Measurements from ENCODE around the gene RNF207. TPM values are rescaled to one million over a fixed set of nuclear protein-coding genes. Genes with fewer than 3 reads are reported as not detected.

Gene RNF207
- total and polyA plus RNA-seq, 2 of the 13 experiments (the other 11 are each of a cell fraction or from before 2014, with no cell fraction given), result 9.8 to 15.9 TPM

DNA sequence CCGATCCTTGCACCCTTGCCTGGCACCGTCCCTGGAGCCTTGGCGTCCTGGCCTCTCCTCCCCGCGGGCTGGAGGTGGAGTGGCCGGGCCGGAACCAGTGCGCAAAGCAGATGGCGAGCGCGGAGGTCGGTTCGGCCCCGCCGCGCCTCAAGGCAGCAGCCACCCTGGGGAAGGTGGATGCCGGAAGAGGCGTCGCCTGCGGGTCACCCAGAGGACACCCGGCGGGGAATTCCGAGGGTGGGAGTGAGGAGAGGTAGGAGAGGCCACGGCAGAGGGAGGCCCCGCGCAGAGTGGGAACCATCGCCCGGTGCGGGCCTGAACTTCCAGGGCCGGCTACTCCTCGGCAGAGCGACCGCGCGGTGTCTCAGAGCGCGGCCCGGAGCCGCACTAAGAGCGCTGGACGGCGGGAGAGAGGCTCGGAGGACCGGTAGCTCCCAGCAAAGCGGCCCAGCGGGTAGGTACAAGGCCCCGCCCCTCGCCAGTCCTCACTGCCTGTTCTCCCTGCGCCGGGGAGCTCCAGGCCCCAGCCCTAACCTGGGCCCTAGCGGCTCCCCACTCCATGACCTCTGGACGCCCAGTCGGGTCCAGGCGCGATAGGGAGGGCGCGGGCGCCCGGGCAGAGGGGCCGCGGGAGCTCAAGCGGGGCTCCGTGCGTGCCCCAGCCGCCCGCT, at the start of gene RNF207 (continued):
- TF ChIP-seq, protein P1, sequence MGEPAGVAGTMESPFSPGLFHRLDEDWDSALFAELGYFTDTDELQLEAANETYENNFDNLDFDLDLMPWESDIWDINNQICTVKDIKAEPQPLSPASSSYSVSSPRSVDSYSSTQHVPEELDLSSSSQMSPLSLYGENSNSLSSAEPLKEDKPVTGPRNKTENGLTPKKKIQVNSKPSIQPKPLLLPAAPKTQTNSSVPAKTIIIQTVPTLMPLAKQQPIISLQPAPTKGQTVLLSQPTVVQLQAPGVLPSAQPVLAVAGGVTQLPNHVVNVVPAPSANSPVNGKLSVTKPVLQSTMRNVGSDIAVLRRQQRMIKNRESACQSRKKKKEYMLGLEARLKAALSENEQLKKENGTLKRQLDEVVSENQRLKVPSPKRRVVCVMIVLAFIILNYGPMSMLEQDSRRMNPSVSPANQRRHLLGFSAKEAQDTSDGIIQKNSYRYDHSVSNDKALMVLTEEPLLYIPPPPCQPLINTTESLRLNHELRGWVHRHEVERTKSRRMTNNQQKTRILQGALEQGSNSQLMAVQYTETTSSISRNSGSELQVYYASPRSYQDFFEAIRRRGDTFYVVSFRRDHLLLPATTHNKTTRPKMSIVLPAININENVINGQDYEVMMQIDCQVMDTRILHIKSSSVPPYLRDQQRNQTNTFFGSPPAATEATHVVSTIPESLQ (CRISPR knock-in tag; conservative IDR thresholded peaks at IDR 0.05), result no peak
- TF ChIP-seq TCF12 (IDR thresholded peaks at IDR 0.05) (no peak), TCF12 (CRISPR knock-in tag; IDR thresholded peaks at IDR 0.05) (peak; percentile 91), HCFC1 (IDR thresholded peaks at IDR 0.05; ENCODE audit: low read depth, low read length) (no peak), ZNF446 (CRISPR knock-in tag; IDR thresholded peaks at IDR 0.05) (no peak), ZNF354B (CRISPR knock-in tag; IDR thresholded peaks at IDR 0.05) (no peak; the same call in 1 of the 2 replicates), ISX (CRISPR knock-in tag; conservative IDR thresholded peaks at IDR 0.05) (peak; percentile 65; the same call in 1 of the 2 replicates), CCAR2 (optimal IDR thresholded peaks at IDR 0.05; ENCODE audit: low read depth, low read length) (no peak), ZBTB42 (CRISPR knock-in tag; IDR thresholded peaks at IDR 0.05) (no peak), ARNTL (CRISPR knock-in tag; IDR thresholded peaks at IDR 0.05) (peak; percentile 31; the same call in 1 of the 2 replicates), ZNF383 (CRISPR knock-in tag; IDR thresholded peaks at IDR 0.05; ENCODE audit: borderline replicate concordance) (no peak), ATM (IDR thresholded peaks at IDR 0.05; ENCODE audit: borderline replicate concordance) (no peak), POLR2AphosphoS5 (IDR thresholded peaks at IDR 0.05; ENCODE audit: low read depth, low read length) (peak; percentile 58), ZNF557 (CRISPR knock-in tag; IDR thresholded peaks at IDR 0.05) (no peak; the same call in 1 of the 2 replicates), PHF8 (CRISPR knock-in tag; IDR thresholded peaks at IDR 0.05) (peak; percentile 93), ATRX (CRISPR knock-in tag; IDR thresholded peaks at IDR 0.05; ENCODE audit: borderline replicate concordance) (no peak)
- TF ChIP-seq, protein P2, sequence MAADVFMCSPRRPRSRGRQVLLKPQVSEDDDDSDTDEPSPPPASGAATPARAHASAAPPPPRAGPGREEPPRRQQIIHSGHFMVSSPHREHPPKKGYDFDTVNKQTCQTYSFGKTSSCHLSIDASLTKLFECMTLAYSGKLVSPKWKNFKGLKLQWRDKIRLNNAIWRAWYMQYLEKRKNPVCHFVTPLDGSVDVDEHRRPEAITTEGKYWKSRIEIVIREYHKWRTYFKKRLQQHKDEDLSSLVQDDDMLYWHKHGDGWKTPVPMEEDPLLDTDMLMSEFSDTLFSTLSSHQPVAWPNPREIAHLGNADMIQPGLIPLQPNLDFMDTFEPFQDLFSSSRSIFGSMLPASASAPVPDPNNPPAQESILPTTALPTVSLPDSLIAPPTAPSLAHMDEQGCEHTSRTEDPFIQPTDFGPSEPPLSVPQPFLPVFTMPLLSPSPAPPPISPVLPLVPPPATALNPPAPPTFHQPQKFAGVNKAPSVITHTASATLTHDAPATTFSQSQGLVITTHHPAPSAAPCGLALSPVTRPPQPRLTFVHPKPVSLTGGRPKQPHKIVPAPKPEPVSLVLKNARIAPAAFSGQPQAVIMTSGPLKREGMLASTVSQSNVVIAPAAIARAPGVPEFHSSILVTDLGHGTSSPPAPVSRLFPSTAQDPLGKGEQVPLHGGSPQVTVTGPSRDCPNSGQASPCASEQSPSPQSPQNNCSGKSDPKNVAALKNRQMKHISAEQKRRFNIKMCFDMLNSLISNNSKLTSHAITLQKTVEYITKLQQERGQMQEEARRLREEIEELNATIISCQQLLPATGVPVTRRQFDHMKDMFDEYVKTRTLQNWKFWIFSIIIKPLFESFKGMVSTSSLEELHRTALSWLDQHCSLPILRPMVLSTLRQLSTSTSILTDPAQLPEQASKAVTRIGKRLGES (CRISPR knock-in tag; IDR thresholded peaks at IDR 0.05; ENCODE audit: borderline replicate concordance), result peak; percentile 42; the same call in 1 of the 2 replicates
- TF ChIP-seq, protein P3, sequence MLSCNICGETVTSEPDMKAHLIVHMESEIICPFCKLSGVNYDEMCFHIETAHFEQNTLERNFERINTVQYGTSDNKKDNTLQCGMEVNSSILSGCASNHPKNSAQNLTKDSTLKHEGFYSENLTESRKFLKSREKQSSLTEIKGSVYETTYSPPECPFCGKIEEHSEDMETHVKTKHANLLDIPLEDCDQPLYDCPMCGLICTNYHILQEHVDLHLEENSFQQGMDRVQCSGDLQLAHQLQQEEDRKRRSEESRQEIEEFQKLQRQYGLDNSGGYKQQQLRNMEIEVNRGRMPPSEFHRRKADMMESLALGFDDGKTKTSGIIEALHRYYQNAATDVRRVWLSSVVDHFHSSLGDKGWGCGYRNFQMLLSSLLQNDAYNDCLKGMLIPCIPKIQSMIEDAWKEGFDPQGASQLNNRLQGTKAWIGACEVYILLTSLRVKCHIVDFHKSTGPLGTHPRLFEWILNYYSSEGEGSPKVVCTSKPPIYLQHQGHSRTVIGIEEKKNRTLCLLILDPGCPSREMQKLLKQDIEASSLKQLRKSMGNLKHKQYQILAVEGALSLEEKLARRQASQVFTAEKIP (CRISPR knock-in tag; IDR thresholded peaks at IDR 0.05; ENCODE audit: borderline replicate concordance), result no peak
- TF ChIP-seq, protein P4, sequence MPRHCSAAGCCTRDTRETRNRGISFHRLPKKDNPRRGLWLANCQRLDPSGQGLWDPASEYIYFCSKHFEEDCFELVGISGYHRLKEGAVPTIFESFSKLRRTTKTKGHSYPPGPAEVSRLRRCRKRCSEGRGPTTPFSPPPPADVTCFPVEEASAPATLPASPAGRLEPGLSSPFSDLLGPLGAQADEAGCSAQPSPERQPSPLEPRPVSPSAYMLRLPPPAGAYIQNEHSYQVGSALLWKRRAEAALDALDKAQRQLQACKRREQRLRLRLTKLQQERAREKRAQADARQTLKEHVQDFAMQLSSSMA (CRISPR knock-in tag; IDR thresholded peaks at IDR 0.05), result no peak
